GM21423 (cell line): ENCODE data around the gene SYTL3.
"Not testable (repeated sequence)": the region's sequence is repeated elsewhere in the genome, so short reads cannot be mapped to it uniquely, and the experiment has no call there.

Source experiments
- ATAC-seq: cut with Tn5 transposase; IDR thresholded peaks from one replicate; pipeline ENCODE4 v1.9.1; 2021; ENCODE audit warnings: mild to moderate bottlenecking, moderate library complexity; ENCODE audit not compliant: unreplicated experiment

Gene SYTL3

GRCh38 chr6:158786645-158787304, 136.9 kb downstream of the SYTL3 start:
- no peak for ATAC-seq

DNA sequence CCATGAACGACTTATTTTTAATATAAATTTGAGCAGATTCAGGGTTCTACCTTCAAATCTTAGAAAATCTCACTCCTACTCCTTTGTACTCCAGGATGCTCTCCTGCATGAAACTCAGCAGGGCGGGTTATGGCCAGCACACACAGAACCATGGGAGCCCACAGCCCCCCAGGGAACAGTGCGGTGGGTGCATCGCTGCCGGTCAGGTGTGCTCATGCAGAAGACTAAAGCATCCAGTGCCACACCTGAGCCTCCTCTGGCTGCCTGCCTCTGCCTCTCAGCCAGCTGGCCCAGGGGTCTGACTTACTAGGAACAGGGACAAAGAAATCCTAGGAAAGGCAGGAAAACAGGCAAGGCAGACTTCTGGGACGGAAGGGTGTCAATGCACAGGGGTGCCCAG, 137.5 kb downstream of the SYTL3 start:
- no peak for ATAC-seq

DNA sequence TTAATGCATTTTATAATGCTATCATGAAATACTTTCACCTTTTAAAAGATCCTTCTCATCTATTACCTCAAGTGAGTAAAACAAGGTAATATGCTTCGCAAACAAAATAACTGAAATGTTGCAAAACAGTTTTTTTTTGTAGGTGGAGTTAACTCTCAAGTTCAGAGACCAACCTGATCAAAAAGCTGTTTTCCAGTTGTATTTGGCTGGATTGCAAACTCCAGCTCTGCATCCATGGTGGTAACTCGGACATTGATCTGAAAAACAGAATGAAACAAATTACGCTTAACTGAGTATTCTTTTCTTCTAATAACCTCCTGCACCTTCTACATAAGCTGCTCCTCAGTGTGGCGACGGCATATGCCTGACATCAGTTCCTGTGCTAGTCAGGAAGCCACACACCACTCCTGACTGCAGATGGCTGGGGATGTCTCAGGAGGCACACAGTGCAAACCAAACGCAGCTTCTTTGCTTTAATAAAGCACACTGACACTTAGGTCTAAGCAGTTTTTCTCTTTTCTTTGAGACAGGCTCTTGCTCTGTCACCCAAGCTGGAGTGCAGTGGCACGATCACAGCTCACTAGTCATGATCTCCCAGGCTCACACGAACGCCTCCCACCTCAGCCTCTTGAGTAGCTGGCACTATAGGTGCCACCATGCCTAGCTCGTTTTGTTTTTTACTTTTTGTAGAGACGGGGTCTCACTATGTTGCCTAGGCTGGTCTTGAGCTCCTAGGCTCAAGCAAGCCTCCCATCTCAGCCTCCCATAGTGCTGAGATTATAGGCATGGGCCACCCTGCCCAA, 139.5 kb downstream of the SYTL3 start:
- ATAC-seq: peak; percentile 47

DNA sequence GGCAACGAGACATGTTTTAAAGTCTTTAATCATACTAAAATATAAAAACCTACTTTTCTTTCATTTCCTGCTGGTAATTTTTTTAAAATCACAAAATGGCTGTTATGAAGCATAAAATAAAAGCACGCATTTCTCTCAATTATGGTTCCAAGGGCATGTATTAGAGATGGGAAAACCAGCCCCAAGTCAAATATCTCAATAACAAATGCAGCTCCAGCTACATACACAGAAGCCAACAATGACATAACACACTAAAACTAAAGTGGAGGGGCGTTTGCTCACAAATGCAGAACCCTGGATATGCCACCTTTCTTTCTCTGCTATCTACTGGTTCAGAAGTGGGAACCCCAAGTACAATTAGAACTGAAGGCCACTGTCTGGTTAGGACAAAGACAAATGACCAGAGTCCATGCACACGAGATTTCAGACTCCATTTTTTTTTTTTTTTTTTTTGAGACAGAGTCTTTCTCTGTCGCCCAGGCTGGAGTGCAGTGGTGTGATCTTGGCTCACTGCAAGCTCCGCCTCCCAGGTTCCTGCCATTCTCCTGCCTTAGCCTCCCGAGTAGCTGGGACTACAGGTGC, 141.5 kb downstream of the SYTL3 start:
- ATAC-seq: no peak

DNA sequence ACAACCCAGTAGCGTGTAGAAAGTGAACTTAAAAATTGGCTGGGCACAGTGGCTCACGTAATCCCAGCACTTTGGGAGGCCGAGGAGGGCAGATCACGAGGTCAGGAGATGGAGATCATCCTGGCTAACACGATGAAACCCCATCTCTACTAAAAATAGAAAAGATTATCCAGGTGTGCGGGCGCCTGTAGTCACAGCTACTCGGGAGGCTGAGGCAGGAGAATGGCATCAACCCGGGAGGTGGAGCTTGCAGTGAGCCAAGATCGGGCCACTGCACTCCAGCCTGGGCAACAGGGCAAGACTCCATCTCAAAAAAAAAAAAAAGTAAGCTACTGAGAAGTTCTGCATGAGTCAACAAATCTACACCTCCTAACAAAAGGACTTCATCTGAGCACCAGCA, 142.7 kb downstream of the SYTL3 start:
- ATAC-seq: not testable (repeated sequence)

- ATAC-seq: peak; percentile 40
These were observed 143.6 kb downstream of the SYTL3 start for GRCh38 chr6:158793432-158793831.

GRCh38 chr6:158795516-158795915, 145.7 kb downstream of the SYTL3 start:
- ATAC-seq: no peak

- no peak for ATAC-seq
These were observed 146.5 kb downstream of the SYTL3 start for GRCh38 chr6:158796353-158796752.

DNA sequence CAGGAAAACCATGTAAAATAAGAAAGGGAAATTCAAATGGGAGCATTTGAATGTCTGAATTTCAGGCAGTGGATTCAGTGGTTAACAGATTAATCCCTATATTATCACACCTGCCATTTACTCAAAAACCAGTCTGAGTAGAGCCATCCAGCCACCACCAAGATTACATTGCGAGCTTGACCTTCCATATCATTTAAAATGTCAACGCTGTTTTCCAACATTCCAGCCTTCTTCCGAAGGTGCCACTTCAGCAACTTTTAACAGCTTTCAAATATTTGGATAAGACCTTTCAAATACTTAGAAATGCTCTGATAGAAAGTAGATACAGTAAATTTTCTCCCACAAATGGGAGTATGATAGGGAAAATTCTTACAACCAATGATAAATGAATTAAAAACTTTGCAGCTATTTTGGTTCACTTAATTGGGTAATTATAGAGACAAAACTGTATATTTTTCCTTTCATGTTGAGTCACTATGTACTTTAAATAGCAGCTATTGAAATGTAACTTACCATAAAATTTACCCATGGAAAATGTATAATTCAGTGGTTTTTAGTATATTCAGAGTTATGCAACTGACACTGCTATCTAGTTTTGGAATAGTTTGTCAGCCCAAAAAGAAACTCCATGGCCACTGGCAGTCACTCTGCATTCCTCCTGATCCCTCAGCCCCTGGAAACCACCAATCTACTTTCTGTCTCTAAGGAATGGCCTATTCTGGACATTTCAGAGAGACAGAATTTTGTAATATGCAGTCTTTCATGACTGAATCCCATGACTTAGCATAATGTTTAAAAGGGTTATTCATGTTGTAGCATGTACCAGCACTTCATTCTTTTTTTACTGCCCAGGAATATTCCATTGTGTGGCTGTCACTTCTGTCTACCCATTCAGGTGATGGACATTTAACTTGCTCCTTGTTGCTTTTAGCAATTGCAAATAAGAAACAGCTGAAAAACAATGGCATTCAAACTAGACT, 147.8 kb downstream of the SYTL3 start:
- ATAC-seq: no peak

DNA sequence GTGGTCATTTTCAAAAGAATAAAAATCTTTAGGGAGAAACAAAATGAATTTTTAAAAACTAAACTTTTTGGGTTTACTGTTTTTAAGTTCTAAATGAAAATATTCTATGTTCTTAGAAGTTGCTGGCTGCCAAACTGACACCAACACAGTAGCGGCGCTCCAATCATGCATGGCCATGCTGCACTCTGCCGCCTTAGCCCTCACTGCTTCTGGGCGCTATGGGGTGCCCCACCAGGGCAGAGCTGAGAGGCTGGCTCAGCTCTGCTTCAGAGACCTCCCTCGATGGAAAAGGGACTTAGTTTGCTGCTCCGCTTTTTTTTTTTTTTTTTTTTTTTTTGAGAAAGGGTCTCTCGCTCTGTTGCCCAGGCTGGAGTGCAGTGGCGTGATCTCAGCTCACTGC, 148.5 kb downstream of the SYTL3 start:
- ATAC-seq: no peak

DNA sequence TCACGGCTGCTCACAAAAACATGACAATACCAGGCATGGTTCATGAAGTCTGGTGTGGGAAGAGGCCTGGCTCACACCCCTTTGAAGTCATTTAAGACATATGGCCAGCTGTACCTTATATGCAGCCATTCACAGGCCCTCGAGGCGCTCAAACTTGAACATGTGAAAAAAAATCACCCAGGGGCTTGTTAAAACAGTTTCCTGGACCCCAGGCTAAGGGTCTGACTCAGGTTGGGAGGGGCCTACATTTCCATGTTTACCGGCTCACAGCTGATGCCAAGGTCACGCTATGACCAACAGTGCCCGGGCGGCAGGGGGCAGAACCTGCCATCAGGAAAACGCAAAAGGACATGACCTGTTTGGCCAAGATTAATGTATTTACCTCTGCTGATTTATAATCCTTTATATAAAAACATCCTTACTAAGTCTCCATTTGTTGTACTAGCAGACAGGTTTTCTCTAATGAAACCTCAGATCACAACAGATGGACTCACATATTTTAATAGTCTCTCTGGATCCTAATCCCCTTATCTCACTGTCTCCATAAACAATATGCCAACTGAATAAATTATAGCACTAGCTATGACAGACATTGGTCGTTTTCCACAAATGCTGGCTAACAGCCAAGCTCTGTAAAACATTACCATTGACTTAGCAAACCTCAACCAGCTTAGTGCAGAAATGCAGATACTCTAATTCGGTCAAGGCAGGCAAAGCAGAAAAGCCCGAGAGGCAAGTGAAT, 149.4 kb downstream of the SYTL3 start:
- ATAC-seq: no peak

DNA sequence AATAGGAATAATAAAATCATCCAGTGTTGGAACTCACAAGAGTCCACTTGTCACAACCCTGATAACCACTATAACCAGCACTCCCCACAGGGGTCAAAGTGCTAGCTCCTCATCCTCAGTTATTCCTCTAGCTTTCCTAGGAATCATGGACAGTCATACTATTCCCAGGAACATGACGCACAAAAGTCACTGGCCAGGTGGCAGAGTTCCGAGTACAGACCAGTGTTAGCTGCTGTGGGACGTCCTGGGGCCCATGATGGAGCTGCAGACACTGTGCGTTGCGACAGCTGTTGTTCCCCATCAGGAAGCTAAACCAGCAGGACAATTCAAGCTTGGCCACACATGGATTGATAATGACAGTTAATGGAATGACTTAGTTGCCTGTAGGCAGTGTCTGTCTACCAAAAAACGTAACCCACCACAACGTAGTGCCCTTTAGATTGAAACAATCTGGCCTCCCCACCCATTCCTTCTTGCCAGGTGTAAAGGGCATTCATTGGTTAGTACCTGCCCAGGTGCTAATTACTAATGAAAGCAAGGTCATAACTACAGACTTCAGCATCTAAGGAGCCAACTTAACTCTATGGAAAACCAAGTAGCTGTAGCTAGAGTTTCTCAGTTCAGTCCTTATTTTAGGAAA, 151.9 kb downstream of the SYTL3 start:
- no peak for ATAC-seq

DNA sequence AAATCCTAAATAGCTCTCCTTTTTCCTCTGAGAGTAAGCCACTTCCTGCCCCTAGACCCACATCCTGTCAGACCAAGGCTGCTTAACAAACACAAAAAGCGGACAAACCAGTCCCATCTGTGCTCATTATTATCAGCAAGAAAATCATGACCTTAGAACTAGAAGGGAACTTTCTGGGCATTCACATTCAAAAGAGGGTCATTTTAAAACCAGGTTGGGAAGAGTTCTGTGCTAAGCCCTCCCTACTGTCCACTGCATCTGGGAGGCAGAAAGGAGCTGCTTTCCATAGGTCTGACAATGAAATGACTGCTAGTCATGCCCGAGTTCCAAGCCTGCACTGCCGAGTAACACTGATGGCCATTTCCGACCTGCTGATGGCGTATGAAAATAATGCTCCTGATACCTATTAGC, 153.9 kb downstream of the SYTL3 start:
- peak; percentile 74 for ATAC-seq

GRCh38 chr6:158804207-158804606, 154.4 kb downstream of the SYTL3 start:
- no peak for ATAC-seq

- no peak for ATAC-seq
These were observed 156.0 kb downstream of the SYTL3 start for GRCh38 chr6:158805698-158806377.

DNA sequence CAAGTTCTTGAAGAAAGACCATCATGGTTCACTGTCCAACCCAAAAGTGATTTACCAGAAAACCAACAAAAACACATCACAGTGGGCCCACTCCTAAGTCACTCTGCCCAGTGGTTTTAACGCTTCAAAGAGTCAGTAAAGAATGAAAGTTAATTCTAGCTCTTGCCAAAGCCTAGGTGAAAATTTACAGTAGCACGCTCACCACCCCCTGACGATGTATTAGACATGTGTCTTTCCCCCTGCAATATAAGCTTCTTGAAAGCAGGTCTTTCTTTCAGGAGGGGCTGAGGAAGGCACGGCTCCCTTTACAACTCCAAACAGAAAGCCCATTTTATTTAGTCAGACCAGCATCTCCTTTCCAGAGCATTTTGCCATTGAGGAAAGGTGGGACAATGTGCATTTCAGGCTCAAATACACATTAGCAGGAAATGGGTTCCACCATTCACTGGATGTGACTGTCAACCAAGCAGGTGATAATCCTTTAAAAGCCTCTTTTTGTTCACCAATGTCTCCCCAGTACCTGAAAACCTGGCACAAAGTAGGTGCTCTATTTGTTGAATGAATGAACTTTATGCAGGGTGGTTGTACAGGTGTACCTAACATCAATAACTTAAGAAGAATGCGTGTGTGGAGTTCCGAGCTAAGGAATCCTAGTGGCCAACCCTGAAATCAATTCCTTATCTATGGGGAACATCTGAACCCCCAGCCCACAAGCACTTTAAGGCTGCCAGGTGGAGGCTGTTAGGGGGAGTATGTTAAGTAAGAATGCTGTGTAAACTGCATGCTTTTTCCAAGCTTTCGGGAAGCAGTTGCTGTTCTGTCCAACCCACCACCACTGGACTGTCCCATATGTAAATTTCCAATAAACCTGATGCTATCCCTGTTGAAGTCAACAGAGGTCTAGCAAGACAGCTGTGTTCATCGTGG, 157.9 kb downstream of the SYTL3 start:
- ATAC-seq: no peak

DNA sequence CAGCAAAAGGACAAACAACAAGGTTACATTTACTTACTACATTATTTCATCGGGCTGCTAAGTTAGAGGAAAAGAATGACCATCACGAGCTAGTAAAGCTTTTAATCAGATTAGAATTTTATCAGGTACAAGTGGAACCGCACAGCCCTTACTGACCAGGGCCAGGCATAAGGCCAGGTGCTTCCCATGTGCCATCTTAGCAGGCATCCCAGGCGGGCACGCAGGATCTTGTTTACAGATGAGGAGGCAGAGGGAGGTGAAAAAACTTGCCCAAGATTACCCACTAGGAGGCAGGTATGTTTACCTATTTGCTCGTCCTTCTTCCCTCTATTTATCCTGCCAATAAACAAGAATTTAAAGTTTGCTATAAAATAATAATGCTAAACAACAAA, 158.6 kb downstream of the SYTL3 start:
- no peak for ATAC-seq
